Left kidney (tissue), 2 donors: ENCODE data around the gene NNT. TPM values are rescaled to one million over a fixed set of nuclear protein-coding genes. Genes with fewer than 3 reads are reported as not detected.
"Not testable (repeated sequence)": the region's sequence is repeated elsewhere in the genome, so short reads cannot be mapped to it uniquely, and the experiment has no call there.

ENCODE experiments used
- DNase-seq: peaks from one replicate; pipeline ENCODE4 v3.0.0-alpha.2; 2013
- polyA plus RNA-seq: library from polyadenylated mRNA; unstranded; fragments of 120-200 nt; gene quantifications from one replicate; pipeline ENCODE4 v1.2.1, GENCODE V29; 2013; ENCODE audit not compliant: insufficient read length

Gene NNT
- polyA plus RNA-seq, 1 donor: 119 TPM

DNA sequence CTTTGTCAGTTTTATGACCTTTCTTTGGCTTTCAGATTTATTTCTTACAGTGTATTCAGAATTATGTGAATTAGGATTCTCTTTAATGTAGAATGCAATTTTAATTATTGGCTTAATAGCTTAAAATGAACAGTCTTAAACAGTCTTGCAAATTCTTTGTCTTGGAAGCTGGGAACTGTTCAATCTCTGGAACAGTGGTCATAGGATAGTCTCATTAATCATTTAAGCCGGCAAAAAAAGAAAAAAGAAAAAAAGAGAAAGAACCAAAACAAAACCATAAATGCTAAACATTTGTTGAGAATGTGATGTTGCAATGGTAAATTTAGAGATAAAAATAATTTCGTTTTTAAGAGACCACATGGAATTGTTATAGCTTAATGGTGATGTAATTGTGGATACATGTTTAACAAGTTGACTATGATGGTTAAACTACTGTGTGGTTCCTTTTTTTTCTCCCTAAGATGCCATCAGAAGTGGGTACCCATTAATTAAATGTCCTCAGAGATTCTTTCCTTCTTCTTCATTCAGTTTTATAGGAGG is 61.6 kb downstream of the NNT start:
- no peak for DNase-seq

GRCh38 chr5:43665749-43666148 is 62.8 kb downstream of the NNT start:
- DNase-seq: not testable (repeated sequence)

- DNase-seq: not testable (repeated sequence)
Observed at GRCh38 chr5:43666728-43667127, 63.7 kb downstream of the NNT start.

- DNase-seq: not testable (repeated sequence)
Observed at GRCh38 chr5:43667379-43667778, 64.4 kb downstream of the NNT start.

- DNase-seq: no peak
Observed at GRCh38 chr5:43674536-43674935, 71.6 kb downstream of the NNT start.

DNA sequence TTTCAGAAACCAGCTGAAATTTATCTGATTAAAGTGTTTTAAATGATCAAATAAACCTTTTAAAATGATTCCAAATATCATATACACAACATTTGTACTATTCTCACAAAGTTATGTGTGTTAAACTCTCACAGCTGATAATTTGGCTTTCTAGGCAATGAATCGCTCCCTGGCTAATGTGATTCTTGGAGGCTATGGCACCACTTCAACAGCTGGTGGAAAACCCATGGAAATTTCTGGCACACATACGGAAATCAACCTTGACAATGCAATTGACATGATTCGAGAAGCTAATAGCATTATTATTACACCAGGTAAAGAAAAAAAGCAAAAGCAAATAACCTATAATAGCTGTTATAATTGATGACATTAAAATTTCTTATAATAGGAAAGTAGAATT is 72.4 kb downstream of the NNT start:
- no peak for DNase-seq

DNA sequence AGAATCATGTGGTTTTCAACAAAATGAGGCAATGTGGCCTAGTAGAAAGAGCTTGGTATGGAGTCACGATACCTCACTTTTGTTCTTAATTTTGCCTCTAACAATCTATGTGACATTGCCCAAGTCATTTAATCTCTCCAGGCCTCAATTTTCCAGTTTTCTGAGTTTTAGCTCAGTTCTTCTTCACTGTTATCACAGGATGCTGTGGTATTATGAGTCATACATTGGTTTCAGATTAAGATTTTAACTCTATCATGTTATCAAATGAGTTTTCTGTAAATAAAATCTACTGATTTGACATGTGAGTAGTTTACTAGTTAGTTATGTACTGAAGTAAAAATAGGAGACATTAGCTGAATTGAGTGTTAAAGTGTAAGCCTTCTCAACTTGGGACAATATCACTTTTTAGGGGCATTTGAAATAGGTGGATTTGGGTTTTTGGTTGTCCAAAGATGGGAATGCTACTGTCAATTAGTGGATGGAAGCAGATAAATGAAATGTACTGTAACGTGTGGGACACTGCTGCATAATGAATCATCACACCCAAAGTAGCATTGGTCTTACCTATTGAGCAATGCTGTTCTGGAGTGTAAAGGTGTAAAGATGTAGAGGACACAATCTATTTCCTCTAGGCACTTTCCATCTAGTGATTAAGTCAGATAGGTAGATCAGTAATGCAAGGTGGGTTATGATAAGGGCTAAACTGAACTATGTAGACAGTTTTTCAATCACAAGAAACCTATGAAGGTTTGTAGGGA is 73.3 kb downstream of the NNT start:
- DNase-seq: no peak

GRCh38 chr5:43677253-43677652 is 74.3 kb downstream of the NNT start:
- no peak for DNase-seq

GRCh38 chr5:43679214-43679613 is 76.2 kb downstream of the NNT start:
- DNase-seq: no peak

- DNase-seq: no peak
Observed at GRCh38 chr5:43680286-43680685, 77.3 kb downstream of the NNT start.

DNA sequence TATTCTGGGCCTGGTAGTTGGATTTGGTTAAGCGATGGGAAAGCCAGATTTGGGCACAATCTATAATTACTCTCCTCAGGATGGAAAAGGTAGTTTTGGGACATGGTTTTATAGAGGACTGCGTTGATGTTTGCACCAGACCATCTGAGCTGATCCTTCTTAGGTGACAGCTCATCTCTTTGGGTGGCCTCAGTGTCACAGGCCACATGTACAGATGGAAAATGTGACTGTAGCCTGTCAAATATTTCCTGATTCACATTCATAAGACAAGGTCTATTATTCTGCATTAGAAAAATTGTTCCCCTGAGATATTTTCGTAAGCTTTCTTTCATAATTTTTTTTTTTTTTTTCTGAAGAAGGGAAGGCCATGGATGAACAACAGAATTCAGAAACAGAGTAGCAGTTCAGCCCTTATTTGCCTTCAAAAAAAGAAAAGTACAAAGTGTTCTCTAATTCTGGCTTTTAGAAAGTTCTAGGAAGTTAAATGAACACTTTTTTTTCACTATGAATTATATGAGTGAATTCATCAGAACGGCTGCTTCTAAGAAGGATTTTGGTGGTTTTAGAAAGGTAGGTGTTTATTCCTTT is 81.0 kb downstream of the NNT start:
- DNase-seq: no peak

DNA sequence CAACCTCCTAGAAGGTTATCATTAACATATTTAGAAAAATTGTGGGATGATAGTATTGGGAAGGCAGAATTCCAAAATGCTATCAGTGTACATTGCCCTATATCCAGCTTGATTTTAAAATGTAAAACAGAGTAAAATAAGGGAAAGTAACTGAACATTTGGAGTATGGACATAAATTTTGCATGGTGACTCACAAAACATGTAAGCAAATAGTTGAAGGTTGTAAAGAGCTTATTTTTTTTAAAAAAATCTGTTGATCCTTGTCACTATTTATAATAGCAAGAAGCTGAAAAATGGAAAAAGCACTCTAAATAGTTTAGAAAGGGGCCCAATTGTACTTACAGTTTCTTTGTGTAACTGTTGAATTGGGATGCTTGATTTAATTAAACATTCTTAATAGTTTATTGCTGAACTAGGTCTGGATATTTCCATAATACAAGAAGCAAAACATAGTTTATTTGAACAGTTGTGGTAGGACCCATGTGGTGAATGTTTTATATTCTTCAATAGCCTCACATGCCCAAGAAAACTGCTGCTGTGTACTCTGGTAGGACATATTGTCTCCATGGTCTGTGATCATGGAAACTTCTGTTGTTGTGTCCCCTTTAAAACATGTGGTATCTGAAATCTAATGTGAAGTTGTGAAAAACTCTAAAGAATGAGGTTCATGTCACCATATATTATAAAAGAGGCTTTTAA is 82.4 kb downstream of the NNT start:
- no peak for DNase-seq

DNA sequence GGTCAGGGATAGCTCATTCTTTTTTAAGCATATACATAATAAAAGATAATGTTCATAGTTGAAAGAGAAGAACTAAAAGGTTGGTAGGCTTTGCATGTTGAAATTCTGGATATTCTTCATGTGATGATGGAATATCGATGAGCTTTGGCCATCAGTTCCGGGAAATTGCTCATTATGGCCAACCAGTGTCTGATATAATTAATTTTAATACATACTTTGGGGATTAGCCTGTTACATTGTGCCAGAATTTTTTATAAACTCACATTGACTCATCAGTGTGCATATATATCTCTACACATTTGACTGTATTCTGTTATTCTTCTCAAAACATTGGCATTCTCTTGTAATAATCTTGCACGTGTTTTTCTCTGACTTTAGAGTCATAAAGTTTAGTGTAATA is 84.3 kb downstream of the NNT start:
- DNase-seq: no peak

GRCh38 chr5:43691275-43691674 is 88.3 kb downstream of the NNT start:
- no peak for DNase-seq

GRCh38 chr5:43691893-43692292 is 88.9 kb downstream of the NNT start:
- DNase-seq: no peak

DNA sequence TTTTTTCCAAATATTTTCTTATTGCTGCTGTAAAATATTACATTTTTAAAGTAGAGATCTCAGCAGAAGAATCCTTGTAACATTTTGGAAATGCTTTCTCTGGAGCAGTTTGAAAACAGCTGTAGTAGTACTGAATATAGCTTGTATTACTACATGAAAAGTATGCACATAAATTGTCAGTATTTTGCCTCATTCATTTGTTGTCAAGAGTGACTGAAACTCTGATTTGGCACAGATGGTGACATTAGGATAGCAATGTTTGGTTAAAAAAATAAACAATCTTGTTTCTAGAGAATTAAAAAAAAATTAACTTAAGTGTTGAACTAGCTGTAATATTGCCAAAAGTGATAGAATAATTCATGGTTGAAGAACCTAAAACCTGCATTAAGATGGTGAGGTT is 90.4 kb downstream of the NNT start:
- no peak for DNase-seq

DNA sequence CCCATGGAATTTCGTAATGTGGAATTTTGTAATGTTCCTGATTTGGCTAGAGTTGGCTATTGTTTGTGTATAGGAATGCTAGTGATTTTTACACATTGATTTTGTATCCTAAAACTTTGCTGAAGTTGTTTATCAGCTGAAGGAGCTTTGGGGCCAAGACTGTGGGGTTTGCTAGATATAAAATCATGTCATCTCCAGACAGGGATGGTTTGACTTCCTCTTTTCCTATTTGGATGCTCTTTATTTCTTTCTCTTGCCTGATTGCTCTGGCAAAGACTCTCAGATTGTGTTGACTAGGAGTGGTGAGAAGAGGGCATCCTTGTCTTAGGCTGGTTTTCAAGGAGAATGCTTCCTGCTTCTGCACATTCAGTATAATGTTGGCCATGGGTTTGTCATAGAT is 91.0 kb downstream of the NNT start:
- DNase-seq: no peak

- DNase-seq: not testable (repeated sequence)
Observed at GRCh38 chr5:43696444-43696843, 93.5 kb downstream of the NNT start.

DNA sequence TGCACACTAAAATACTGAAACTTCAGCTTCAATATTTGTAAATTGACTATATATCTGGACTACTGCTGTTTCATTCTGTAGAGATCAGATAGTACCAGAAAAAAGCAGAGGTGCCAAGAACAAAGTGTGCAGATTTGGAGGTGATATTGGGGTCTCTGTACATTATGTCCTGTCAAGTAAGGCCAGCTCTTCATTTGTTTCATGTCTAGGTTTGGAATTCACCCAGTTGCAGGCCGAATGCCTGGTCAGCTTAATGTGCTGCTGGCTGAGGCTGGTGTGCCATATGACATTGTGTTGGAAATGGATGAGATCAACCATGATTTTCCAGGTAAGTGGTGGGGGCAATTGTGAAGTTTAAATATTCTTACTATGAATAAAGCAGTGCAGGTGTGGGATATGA is 96.9 kb downstream of the NNT start:
- DNase-seq: no peak

DNA sequence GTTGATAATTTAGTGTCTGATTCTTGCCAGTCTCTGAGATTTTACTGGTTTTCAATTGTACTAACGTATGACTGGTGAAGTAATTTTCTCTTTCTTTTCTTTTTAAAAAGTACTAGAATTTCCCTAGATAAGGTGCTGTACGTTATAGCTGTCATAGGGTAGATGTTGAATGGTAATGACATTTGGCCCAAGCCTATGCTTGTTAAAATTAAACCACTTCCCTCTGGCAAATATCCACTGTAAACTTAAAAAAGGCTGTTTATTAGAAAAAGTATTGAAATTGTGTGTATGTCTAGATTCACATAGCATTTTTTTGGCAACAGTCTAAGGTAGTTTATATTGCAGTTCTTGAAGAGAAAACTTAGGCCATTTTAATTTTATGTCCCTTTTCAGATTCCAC is 97.6 kb downstream of the NNT start:
- no peak for DNase-seq

DNA sequence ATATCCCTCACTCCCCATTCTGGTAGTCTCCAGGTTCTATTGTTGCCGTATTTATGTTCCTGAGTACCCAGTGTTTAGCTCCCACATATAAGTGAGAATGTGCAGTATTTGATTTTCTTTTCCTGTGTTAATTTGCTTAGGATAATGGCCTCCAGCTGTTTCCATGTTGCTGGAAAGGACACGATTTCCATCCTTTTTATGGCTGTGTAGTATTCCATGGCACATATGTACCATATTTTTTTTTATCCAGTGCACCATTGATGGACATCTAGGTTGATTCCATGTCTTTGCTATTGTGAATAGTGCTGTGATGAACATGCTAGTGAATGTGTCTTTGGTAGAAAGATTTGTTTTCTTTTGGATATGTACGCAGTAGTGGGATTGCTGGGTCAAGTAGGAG is 98.2 kb downstream of the NNT start:
- DNase-seq: no peak

DNA sequence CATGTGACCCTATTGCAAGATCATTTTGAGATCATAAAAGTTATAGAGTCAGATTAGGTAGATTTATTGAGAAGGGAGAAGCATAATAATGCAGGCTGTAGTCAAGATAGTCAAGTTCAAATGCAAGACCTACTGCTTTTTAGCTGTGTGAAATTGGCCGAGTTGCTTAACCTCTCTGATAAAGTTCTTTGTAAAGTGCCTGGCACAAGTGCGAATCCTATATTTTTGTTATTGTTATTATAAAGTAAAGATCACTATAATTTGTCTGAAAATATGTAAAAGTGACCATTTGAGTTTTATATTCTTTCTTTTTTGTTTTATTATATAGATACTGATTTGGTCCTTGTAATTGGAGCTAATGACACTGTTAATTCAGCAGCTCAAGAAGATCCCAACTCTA is 99.3 kb downstream of the NNT start:
- DNase-seq: no peak

DNA sequence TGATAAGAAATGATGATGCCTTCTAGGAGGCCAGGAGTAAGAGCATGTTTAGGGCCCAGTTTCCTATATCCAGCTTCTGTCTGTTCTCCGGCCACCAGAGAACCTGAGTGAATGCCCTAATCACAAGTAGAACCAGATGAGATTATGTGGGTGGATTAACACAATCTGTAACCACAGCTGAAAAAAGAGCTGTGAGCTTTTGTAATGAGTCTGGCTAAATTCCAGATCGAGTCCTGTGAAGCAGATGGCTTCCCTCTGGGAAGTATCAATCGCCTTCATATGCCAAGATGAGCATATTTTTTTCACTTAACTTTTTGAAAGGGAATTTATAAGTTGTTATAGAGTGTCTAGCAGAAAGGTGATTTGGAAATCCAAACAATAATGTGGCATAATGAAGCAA is 99.8 kb downstream of the NNT start:
- DNase-seq: no peak
